ENCODE results near the gene RAB6C. TPM values are rescaled to one million over a fixed set of nuclear protein-coding genes. Genes with fewer than 3 reads are reported as not detected.
"Not testable (repeated sequence)": the region's sequence is repeated elsewhere in the genome, so short reads cannot be mapped to it uniquely, and the experiment has no call there.

RAB6C gene
- total RNA-seq, 1 experiment from 2014 or later: 0.13 TPM

- in situ Hi-C loops (cut with HindIII; ENCODE audit: low pct_unique_long_range_greater_than_20kb, low sequenced_read_pairs) (no loop called here), intact Hi-C loops (cut with micrococcal nuclease; ENCODE audit: unreplicated experiment) (no loop called here)
- BruUV-seq (replicated peaks): no TSS peak
- CTCF ChIA-PET: no interaction called here
- POLR2A ChIA-PET: interaction anchor here (0.6 kb wide), 1 partner anchor 391 kb away, joined by 3 read pairs; no protein-coding TSS in a partner anchor
- TF ChIP-seq TCF7L2 (IDR thresholded peaks at IDR 0.05; ENCODE audit: low read depth, low read length) (no peak), CTCF (IDR thresholded peaks at IDR 0.05) (no peak), SIN3A (IDR thresholded peaks at IDR 0.05; ENCODE audit: borderline replicate concordance, insufficient read depth, low read depth, low read length) (no peak), POLR2AphosphoS5 (IDR thresholded peaks at IDR 0.05; ENCODE audit: low read depth, low read length) (no peak)
- Histone ChIP-seq H3K36me3 (ENCODE audit: control insufficient read depth, insufficient read depth, low read length) (no peaks in the 10 kb centered on the region), H3K27ac (ENCODE audit: low read length) (no peak overlapping the region), H3K27me3 (ENCODE audit: control insufficient read depth, insufficient read depth, low read length) (peaks cover 3% of the 10 kb centered on the region; the same call in 1 of the 2 replicates), H3K4me3 (ENCODE audit: low read depth in 2 of 2, low read length in 2 of 2) (no peak overlapping the region), H3K4me1 (ENCODE audit: control insufficient read depth, insufficient read depth, low read length) (no peaks in the 10 kb centered on the region), H3K9me3 (ENCODE audit: control insufficient read depth, insufficient read depth, low read depth, low read length) (no peaks in the 10 kb centered on the region)
- no peak for ATAC-seq
- no peak for DNase-seq (ENCODE audit: low read depth, low spot score)
Observed at GRCh38 chr2:129945557-129945956, 33.9 kb upstream of the RAB6C start.

- CTCF ChIA-PET; H3K27ac ChIP-seq (ENCODE audit: low read length); POLR2A ChIA-PET: not testable (repeated sequence)
Observed at GRCh38 chr2:129947712-129948111, 31.8 kb upstream of the RAB6C start.

GRCh38 chr2:129956171-129956570, 23.3 kb upstream of the RAB6C start:
- H3K27ac ChIP-seq (ENCODE audit: low read length); POLR2A ChIA-PET; DNase-seq (ENCODE audit: low read depth, low spot score); intact Hi-C loops (cut with micrococcal nuclease; ENCODE audit: unreplicated experiment); ATAC-seq; in situ Hi-C loops (cut with HindIII; ENCODE audit: low pct_unique_long_range_greater_than_20kb, low sequenced_read_pairs); H3K4me1 ChIP-seq (ENCODE audit: control insufficient read depth, insufficient read depth, low read length); H3K4me3 ChIP-seq (ENCODE audit: low read depth in 2 of 2, low read length in 2 of 2); BruUV-seq (replicated peaks); H3K27me3 ChIP-seq (ENCODE audit: control insufficient read depth, insufficient read depth, low read length); H3K36me3 ChIP-seq (ENCODE audit: control insufficient read depth, insufficient read depth, low read length); H3K9me3 ChIP-seq (ENCODE audit: control insufficient read depth, insufficient read depth, low read depth, low read length); CTCF ChIA-PET: not testable (repeated sequence)

More at GRCh38 chr2:129947712-129948111, 31.8 kb upstream of the RAB6C start:
- BruUV-seq (replicated peaks); in situ Hi-C loops (cut with HindIII; ENCODE audit: low pct_unique_long_range_greater_than_20kb, low sequenced_read_pairs); H3K4me3 ChIP-seq (ENCODE audit: low read depth in 2 of 2, low read length in 2 of 2); H3K36me3 ChIP-seq (ENCODE audit: control insufficient read depth, insufficient read depth, low read length); ATAC-seq; intact Hi-C loops (cut with micrococcal nuclease; ENCODE audit: unreplicated experiment); H3K4me1 ChIP-seq (ENCODE audit: control insufficient read depth, insufficient read depth, low read length); H3K27me3 ChIP-seq (ENCODE audit: control insufficient read depth, insufficient read depth, low read length); H3K9me3 ChIP-seq (ENCODE audit: control insufficient read depth, insufficient read depth, low read depth, low read length); DNase-seq (ENCODE audit: low read depth, low spot score): not testable (repeated sequence)

GRCh38 chr2:129957891-129958290, 21.6 kb upstream of the RAB6C start:
- Histone ChIP-seq H3K4me3 (ENCODE audit: low read depth in 2 of 2, low read length in 2 of 2) (no peak overlapping the region), H3K27me3 (ENCODE audit: control insufficient read depth, insufficient read depth, low read length) (no peaks in the 10 kb centered on the region), H3K9me3 (ENCODE audit: control insufficient read depth, insufficient read depth, low read depth, low read length) (no peaks in the 10 kb centered on the region), H3K4me1 (ENCODE audit: control insufficient read depth, insufficient read depth, low read length) (no peaks in the 10 kb centered on the region), H3K27ac (ENCODE audit: low read length) (no peak overlapping the region), H3K36me3 (ENCODE audit: control insufficient read depth, insufficient read depth, low read length) (no peaks in the 10 kb centered on the region)
- POLR2A ChIA-PET: no interaction called here
- BruUV-seq (replicated peaks): no TSS peak
- DNase-seq (ENCODE audit: low read depth, low spot score) (no peak), ATAC-seq (no peak)
- TF ChIP-seq CTCF (IDR thresholded peaks at IDR 0.05) (no peak), TCF7L2 (IDR thresholded peaks at IDR 0.05; ENCODE audit: low read depth, low read length) (no peak), SIN3A (IDR thresholded peaks at IDR 0.05; ENCODE audit: borderline replicate concordance, insufficient read depth, low read depth, low read length) (no peak), REST (IDR thresholded peaks at IDR 0.05; ENCODE audit: insufficient read depth in 1 of 2, low read depth in 2 of 2, low read length in 1 of 2) (no peak), POLR2AphosphoS5 (IDR thresholded peaks at IDR 0.05; ENCODE audit: low read depth, low read length) (no peak)
- CTCF ChIA-PET: no interaction called here
- intact Hi-C loops (cut with micrococcal nuclease; ENCODE audit: unreplicated experiment): no loop called here
- in situ Hi-C loops (cut with HindIII; ENCODE audit: low pct_unique_long_range_greater_than_20kb, low sequenced_read_pairs): no loop called here

GRCh38 chr2:129958736-129959135, 20.7 kb upstream of the RAB6C start:
- H3K36me3 ChIP-seq (ENCODE audit: control insufficient read depth, insufficient read depth, low read length); DNase-seq (ENCODE audit: low read depth, low spot score); CTCF ChIA-PET; ATAC-seq; intact Hi-C loops (cut with micrococcal nuclease; ENCODE audit: unreplicated experiment); H3K9me3 ChIP-seq (ENCODE audit: control insufficient read depth, insufficient read depth, low read depth, low read length); POLR2A ChIA-PET; in situ Hi-C loops (cut with HindIII; ENCODE audit: low pct_unique_long_range_greater_than_20kb, low sequenced_read_pairs); H3K27ac ChIP-seq (ENCODE audit: low read length); H3K4me1 ChIP-seq (ENCODE audit: control insufficient read depth, insufficient read depth, low read length); BruUV-seq (replicated peaks); H3K27me3 ChIP-seq (ENCODE audit: control insufficient read depth, insufficient read depth, low read length); H3K4me3 ChIP-seq (ENCODE audit: low read depth in 2 of 2, low read length in 2 of 2): not testable (repeated sequence)

Measured in Panc1 (cell line).